GM23338 (cell line): ENCODE results near the gene BRD9. TPM values are rescaled to one million over a fixed set of nuclear protein-coding genes. Genes with fewer than 3 reads are reported as not detected.

Experiments used
- ATAC-seq: fragments of 200-7000 bp; cut with Tn5 transposase; 3 replicates; pipeline ENCODE4 v1.9.1; 2020
- DNase-seq: peaks from one replicate; pipeline ENCODE4 v3.0.0-alpha.2; 2015; ENCODE audit warnings: low spot score
- H2AFZ ChIP-seq: fragments of 200-600 bp; sonication (generic); 2 replicates; pipeline ENCODE4 v1.8.0; 2016; ENCODE audit warnings: antibody characterized with exemption, mild to moderate bottlenecking, moderate library complexity
- H3F3A ChIP-seq: fragments of 200-600 bp; sonication (generic); replicated peaks from 2 replicates; pipeline ENCODE4 v1.8.0; 2017; ENCODE audit warnings: antibody characterized with exemption, mixed run types, low read depth
- H3K27ac ChIP-seq: fragments of 200-600 bp; sonication (generic); 2 replicates; pipeline ENCODE4 v1.6.1; 2016; ENCODE audit warnings: low read depth
- H3K27me3 ChIP-seq: fragments of 200-600 bp; sonication (generic); 2 replicates; pipeline ENCODE4 v1.8.0; 2016; ENCODE audit warnings: mild to moderate bottlenecking, mixed run types, moderate library complexity; ENCODE audit not compliant: insufficient read depth
- H3K36me3 ChIP-seq: fragments of 200-600 bp; sonication (generic); 2 replicates; pipeline ENCODE4 v1.8.0; 2016; ENCODE audit warnings: mild to moderate bottlenecking; ENCODE audit not compliant: insufficient read depth
- H3K4me1 ChIP-seq: fragments of 200-600 bp; sonication (generic); 2 replicates; pipeline ENCODE4 v1.8.0; 2016; ENCODE audit warnings: mild to moderate bottlenecking, moderate library complexity; ENCODE audit not compliant: insufficient read depth
- H3K4me2 ChIP-seq: fragments of 200-600 bp; sonication (generic); 2 replicates; pipeline ENCODE4 v1.7.1; 2017; ENCODE audit warnings: mixed run types
- H3K4me3 ChIP-seq: fragments of 200-600 bp; sonication (generic); 2 replicates; pipeline ENCODE4 v1.6.1; 2016; ENCODE audit warnings: mixed run types
- H3K79me2 ChIP-seq: fragments of 200-600 bp; sonication (generic); replicated peaks from 2 replicates; pipeline ENCODE4 v1.8.0; 2017; ENCODE audit warnings: mild to moderate bottlenecking; ENCODE audit not compliant: insufficient read depth
- H3K9me2 ChIP-seq: fragments of 200-600 bp; sonication (generic); 2 replicates; pipeline ENCODE4 v1.8.0; 2017; ENCODE audit not compliant: insufficient read depth
- H4K20me1 ChIP-seq: fragments of 200-600 bp; sonication (generic); replicated peaks from 2 replicates; pipeline ENCODE4 v1.8.0; 2017; ENCODE audit warnings: mild to moderate bottlenecking; ENCODE audit not compliant: insufficient read depth
- H3K27ac Mint-ChIP-seq: 2 replicates; pipeline ENCODE4 v1.8.0; 2020; ENCODE audit warnings: inconsistent platforms, mild to moderate bottlenecking, moderate library complexity, mixed read lengths
- H3K27me3 Mint-ChIP-seq: 3 replicates; pipeline ENCODE4 v1.8.0; 2022; ENCODE audit warnings: low read depth, mild to moderate bottlenecking, moderate library complexity, mixed read lengths, inconsistent platforms; ENCODE audit not compliant: insufficient read depth, poor library complexity
- H3K36me3 Mint-ChIP-seq: 3 replicates; pipeline ENCODE4 v1.8.0; 2021; ENCODE audit warnings: low read depth, mild to moderate bottlenecking, inconsistent platforms, moderate library complexity, mixed read lengths
- H3K4me1 Mint-ChIP-seq: 3 replicates; pipeline ENCODE4 v1.8.0; 2020; ENCODE audit warnings: mild to moderate bottlenecking, inconsistent platforms, mixed read lengths
- H3K4me3 Mint-ChIP-seq: 3 replicates; pipeline ENCODE4 v1.8.0; 2021; ENCODE audit warnings: moderate library complexity, mild to moderate bottlenecking, inconsistent platforms, mixed read lengths
- H3K9me3 Mint-ChIP-seq: 3 replicates; pipeline ENCODE4 v1.8.0; 2020; ENCODE audit warnings: moderate library complexity, mild to moderate bottlenecking, inconsistent platforms, mixed read lengths
- CREB1 ChIP-seq: fragments of 250-450 bp; sonication (Bioruptor Pico); IDR thresholded peaks from 2 replicates; pipeline ENCODE4 v1.5.0; 2020; ENCODE audit warnings: low read depth, mild to moderate bottlenecking, moderate library complexity
- CTCF ChIP-seq, 2 experiments: fragments of 200-600 bp in 1 of 2; sonication (generic) in 1 of 2; conservative IDR thresholded peaks; 2 replicates each; pipeline versions ENCODE4 v1.5.1 to v1.6.1; 2016 to 2017; ENCODE audit warnings: antibody characterized with exemption in 2 of 2, low read depth in 2 of 2, mild to moderate bottlenecking in 2 of 2, moderate library complexity in 1 of 2
- JUNB ChIP-seq: IDR thresholded peaks from one replicate; pipeline ENCODE4 v1.6.1; 2016; ENCODE audit warnings: antibody characterized with exemption; ENCODE audit not compliant: unreplicated experiment
- STAT1 ChIP-seq: IDR thresholded peaks from one replicate; pipeline ENCODE4 v1.6.1; 2016; ENCODE audit warnings: antibody characterized with exemption; ENCODE audit not compliant: unreplicated experiment
- ZNF462 ChIP-seq: fragments of 250-450 bp; sonication (Bioruptor Pico); IDR thresholded peaks from 2 replicates; pipeline ENCODE4 v1.5.0; 2020; ENCODE audit warnings: mild to moderate bottlenecking, moderate library complexity
- polyA plus RNA-seq: library from polyadenylated mRNA; unstranded; fragments of >200 nt; fragmentation: Nextera tagmentation; extraction: Ambion mirVana; gene quantifications from 2 replicates; pipeline ENCODE4 v1.2.1, GENCODE V29; 2016
- total RNA-seq: library from RNA; depleted of rRNA; stranded (reverse); fragments of >200 nt; shearing (Covaris generic); gene quantifications from 2 replicates; pipeline ENCODE4 v1.2.3, GENCODE V29; 2014
- TF ChIP-seq, protein P1 (sequence below): IDR thresholded peaks from 2 replicates; pipeline ENCODE4 v1.6.1; 2016; ENCODE audit warnings: antibody characterized with exemption

The BRD9 gene
- total and polyA plus RNA-seq, 2 experiments from 2014 or later: 32.9 to 54.7 TPM

DNA sequence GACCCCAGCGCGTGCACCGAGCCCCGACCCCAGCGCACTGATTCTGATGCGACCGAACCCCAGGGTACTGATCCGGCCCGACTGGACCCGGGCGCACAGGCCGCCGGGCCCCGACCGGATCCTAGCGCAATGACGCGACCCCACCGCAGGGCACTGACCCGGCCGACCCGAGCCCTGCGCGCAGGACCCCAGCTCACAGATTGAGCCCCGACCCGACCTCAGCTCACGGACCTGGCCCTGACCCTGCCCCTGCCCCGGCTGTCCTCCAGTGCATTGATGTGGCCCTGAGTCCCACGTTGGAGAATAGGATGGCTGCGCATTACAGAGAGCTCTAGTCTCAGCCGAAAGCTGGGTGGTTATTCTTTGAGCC, 521 bp upstream of the BRD9 start (continued):
- TF ChIP-seq CTCF (conservative IDR thresholded peaks at IDR 0.05; ENCODE audit: low read depth in 2 of 2) (no peak), ZNF462 (CRISPR knock-in tag) (no peak)
- TF ChIP-seq, protein P1, sequence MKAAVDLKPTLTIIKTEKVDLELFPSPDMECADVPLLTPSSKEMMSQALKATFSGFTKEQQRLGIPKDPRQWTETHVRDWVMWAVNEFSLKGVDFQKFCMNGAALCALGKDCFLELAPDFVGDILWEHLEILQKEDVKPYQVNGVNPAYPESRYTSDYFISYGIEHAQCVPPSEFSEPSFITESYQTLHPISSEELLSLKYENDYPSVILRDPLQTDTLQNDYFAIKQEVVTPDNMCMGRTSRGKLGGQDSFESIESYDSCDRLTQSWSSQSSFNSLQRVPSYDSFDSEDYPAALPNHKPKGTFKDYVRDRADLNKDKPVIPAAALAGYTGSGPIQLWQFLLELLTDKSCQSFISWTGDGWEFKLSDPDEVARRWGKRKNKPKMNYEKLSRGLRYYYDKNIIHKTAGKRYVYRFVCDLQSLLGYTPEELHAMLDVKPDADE: no peak

GRCh38 chr5:891837-892393, 686 bp downstream of the BRD9 start:
- 0 out of 2 replicates have a peak, but pooled peaks cover 6% of the 10 kb centered on the region for H3F3A ChIP-seq
- H3K27ac ChIP-seq: no peak overlapping the region
- peaks cover 88% of the 10 kb centered on the region for H3K79me2 ChIP-seq
- peaks cover 37% of the 10 kb centered on the region for H4K20me1 ChIP-seq
- no peaks in the 10 kb centered on the region for H3K27me3 ChIP-seq
- H3K4me1 Mint-ChIP-seq: peaks cover 17% of the 10 kb centered on the region
- H2AFZ ChIP-seq: peak overlapping the region; percentile 66; the same call in 1 of the 2 replicates
- peaks cover 14% of the 10 kb centered on the region; the same call in 1 of the 2 replicates for H3K4me1 ChIP-seq
- peak overlapping the region; percentile 90 for H3K4me3 Mint-ChIP-seq
- no peaks in the 10 kb centered on the region for H3K9me2 ChIP-seq
- H3K4me2 ChIP-seq: peak overlapping the region; percentile 95
- no peaks in the 10 kb centered on the region for H3K9me3 Mint-ChIP-seq
- peaks cover 85% of the 10 kb centered on the region for H3K36me3 Mint-ChIP-seq
- H3K27me3 Mint-ChIP-seq: peaks cover 8% of the 10 kb centered on the region
- no peak for DNase-seq
- H3K36me3 ChIP-seq: peaks cover 62% of the 10 kb centered on the region
- peak overlapping the region; percentile 92 for H3K4me3 ChIP-seq
- peak; percentile 16 for ATAC-seq
- H3K27ac Mint-ChIP-seq: peak overlapping the region; percentile 84
- TF ChIP-seq JUNB (no peak), CREB1 (no peak), ZNF462 (CRISPR knock-in tag) (no peak), STAT1 (no peak)
